NCI-H748 (cell line): ENCODE measurements around the gene CMPK1.
"Not testable (repeated sequence)": the region's sequence is repeated elsewhere in the genome, so short reads cannot be mapped to it uniquely, and the experiment has no call there.

ENCODE experiments used
- DNase-seq: peaks from one replicate; lab custom pipeline; 2025; ENCODE audit not compliant: unreplicated experiment; lab: John Stamatoyannopoulos, UW

Gene CMPK1

DNA sequence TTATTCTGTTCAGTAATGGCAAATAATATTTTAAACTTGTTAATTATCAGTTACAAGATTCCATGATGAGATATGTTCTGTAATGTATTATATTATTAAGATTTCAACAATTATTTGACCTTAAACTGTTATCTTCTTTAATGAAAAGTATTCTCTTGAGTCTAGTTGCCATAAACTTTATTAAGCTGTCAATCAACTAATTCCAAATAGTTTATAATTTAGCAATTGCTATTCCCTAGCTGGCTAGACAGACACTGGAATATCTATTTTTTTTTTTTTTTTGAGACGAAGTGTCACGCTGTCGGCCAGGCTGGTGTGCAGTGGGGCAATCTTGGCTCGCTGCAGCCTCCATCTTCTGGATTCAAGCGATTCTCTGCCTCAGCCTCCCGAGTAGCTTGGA lies 3.8 kb downstream of the CMPK1 start:
- DNase-seq: no peak

DNA sequence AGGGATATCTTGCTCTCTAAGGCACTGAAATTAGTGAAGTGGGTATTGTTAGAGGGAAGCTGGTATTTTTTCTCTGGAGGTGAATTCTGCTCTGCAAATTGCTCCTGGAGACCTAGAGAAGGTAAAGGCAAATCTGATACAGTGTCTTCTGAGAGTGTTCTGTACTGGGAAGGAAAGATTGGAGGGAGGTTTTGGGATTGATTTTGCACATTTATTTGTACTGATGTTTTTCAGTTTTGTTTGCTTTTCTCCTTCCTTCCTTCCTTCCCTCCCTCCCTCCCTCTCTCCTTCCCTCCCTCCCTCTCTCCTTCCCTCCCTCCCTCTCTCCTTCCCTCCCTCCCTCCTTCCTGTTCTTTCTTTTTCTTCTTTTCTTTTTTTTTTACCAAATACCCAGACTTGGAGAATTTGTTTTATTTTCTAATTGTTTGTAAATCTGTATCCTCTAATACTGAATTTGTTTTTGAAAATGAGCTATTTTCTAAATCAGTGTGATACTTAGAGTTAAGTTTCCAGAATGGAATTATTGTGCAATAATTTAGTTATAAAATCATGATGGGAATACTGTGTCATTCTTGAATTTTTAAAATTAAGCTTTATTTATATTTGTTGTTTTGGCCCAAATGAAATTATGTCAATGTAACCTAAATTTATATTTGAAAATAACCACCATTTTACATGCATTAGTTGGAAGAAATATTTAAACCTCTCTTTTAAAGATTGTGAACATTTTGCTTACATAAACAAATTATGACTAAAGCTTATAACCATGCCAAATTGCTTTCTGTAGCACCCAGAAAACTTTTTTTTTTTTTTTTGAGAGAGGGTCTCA lies 4.9 kb downstream of the CMPK1 start:
- DNase-seq: no peak

DNA sequence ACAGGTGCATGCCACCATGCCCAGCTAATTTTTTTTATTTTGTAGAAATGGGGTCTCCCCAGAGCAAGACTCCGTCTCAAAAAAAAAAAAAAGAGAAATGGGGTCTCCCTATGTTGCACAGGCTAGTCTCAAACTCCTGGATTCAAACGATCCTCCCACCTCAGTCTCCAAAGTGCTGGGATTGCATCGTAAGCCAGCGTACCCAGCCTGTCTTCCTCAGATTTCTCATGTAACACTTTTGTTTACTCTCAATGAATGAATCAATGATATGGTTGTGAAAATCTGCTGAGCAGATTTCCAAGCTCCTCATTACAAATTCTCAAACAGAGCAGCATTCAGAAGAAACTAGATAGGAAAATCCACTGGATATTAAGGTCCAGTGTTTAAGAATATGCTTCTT lies 6.6 kb downstream of the CMPK1 start:
- no peak for DNase-seq

DNA sequence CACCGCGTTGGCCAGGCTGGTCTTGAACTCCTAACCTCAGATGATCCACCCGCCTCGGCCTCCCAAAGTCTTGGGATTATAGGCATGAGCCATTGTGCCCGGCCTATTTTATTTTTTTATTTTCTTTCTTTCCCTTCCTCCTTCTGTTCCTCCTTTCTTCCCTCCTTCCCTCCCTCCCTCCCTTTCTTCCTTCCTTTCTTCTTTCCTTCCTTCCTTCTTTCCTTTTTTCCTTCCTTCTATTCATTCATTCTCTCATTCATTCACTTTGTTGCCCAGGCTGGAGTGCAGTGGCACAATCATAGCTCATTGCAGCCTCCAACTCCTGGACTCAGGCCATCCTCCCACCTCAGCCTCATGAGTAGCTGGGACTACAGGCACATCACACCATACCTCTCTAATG lies 13.4 kb downstream of the CMPK1 start:
- not testable (repeated sequence) for DNase-seq

DNA sequence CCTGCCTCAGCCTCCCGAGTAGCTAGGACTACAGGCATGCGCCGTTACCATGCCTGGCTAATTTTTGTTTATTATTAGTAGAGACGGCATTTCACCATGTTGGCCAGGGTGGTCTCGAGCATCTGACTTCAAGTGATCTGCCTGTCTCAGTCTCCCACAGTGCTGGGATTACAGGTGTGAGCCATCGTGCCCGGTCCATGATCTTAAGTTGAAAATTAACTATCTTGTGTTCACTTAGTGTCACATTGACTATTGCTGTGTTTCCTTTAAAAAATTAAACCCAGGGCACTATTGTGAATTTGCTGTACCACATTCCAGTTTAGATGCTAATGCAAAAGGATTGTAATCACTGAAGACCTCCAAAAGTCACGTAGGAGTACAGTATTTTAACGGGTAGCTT lies 14.1 kb downstream of the CMPK1 start:
- DNase-seq: no peak

DNA sequence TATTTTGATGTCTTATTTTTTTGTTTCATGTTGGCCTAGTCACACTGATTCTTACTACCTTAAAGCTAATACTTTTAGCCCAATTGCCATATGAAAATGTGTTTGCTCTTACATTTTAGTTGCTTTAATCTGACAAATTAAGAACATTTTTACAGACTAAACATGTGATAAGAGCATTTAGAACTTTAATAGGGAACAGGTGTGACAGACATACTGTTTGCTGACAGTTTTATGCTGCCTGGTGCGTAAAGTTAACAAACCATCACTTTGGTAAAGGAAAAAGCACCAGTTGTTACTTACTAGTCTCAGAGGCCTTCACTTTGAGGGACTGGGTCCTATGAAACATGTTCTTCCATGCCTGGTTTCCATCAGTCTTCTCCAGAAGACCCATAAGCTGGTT lies 14.7 kb downstream of the CMPK1 start:
- no peak for DNase-seq

DNA sequence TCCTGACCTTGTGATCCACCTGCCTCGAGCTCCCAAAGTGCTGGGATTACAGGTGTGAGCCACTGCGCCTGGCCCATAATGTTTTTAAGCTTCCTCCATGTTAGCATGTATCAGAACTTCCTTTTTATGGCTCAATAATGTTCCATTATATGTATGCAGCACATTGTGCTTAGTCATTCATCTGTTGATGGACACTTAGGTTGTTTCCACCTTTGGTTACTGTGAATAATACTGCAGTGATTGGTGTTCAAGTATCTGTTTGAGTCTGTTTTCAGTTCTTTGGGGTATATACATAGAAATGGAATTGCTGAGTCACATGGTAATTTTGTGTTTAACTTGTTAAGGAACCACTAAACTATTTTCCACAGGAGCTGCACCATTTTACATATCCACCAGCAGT lies 17.7 kb downstream of the CMPK1 start:
- no peak for DNase-seq

DNA sequence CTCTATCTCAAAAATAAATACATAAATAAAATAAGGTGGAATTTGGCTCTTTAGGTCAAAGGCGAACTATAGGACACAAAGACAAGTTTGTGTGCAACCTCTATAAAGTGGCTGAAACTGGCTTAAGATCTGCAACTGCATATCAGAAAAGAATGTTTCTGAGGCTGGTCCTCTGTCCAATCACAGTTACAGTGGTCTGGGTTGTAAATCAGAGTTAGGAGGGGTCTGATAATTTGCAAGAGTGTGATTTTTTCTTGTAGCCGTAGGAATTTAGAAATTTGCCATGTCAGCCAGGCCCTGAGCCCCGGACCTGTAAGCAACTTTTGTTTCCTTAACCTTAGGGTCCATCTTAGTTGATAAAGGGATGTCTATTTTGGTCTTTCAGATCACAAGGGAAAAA lies 27.8 kb downstream of the CMPK1 start:
- no peak for DNase-seq

DNA sequence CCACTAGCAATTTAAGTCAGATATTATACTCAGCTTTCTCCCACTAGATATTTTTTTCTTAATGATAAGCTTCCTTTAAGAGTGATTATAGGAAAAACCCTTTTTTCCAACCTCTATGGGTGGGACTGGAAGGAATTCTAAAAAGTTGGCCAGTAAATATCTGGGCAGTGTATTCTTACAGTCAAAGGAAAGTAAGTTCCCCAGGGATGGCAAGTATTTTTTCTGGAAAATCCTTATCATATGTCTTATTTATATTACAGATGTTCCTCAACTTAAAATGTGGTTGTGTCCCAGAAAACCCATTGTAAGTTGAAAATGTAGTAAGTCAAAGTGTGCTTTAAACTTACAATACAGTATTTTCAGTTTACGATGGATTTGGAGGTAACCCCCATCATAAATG lies 29.2 kb downstream of the CMPK1 start:
- DNase-seq: no peak

DNA sequence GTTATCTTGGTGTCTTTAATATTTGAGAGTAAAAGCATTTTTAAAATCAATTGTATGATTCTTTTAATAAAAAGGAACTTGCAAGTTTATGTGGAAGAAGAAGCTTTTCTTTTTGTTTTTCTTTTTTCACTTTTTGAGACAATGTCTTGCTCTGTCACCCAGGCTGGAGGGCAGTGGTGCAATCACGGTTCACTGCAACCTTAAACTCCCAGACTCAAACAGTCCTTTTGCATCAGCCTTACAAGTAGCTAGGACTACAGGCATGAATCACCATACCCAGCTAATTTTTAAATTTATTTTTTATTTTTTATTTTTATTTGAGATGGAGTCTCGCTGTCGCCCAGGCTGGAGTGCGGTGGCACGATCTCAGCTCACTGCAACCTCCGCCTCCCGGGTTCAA lies 34.1 kb downstream of the CMPK1 start:
- no peak for DNase-seq

DNA sequence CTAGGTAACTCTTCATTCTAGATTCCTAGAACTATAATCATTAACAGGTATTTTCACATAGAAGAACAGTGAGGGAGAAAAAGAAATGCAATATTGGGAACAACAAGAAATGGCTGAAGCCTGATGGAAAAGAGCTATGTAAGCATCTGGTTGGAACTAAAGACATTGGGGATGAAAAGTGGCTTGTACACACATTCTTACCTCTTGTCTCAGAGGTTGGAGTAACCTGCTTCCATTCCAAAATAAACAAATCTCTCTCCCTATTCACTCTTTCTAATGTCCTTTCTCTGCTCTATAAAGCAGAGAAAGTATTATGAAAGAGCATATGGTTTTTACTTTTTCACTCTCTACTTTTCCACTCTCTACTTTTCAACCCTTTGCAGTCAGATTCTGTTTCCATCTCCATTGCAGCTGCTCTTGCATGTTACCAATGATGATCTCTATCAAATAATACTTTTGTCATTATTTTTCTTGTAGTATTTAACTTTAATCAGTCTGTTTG lies 37.5 kb downstream of the CMPK1 start:
- DNase-seq: no peak

DNA sequence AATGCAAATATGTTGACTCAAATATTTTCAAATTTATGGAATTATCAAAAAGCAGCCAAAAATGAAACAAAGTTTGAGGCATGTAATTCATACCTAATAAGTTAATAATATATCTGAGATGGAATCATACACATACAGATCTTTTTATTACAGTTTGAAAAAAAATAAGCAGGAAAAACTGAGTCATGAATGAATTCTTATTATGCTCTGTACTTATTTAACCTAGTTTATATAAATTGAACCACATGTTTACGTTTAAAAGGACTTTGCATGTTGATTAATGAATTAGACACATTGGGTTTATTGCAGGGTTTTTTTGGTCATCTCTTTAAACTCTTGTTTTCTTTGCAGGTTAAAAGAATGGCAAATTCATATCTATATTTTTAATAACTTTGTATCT lies 40.9 kb downstream of the CMPK1 start:
- no peak for DNase-seq

DNA sequence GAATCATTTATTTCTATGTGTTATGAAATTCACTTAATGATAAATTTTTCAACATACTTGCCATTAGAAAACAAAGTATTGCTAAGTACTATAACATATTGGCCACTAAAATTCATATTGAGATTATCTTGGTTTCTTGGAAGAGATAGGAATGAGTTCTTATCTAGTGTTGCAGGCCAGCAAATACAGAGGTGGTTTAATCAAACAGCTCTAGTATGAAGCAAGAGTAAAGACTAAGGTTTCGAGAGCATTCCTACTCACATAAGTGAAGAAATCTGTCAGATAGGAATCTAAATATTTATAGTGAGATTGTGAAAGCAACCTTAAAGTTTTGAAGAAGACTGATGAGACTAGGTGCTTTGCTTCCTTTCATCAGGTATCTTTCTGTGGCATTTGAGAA lies 44.6 kb downstream of the CMPK1 start:
- DNase-seq: no peak

DNA sequence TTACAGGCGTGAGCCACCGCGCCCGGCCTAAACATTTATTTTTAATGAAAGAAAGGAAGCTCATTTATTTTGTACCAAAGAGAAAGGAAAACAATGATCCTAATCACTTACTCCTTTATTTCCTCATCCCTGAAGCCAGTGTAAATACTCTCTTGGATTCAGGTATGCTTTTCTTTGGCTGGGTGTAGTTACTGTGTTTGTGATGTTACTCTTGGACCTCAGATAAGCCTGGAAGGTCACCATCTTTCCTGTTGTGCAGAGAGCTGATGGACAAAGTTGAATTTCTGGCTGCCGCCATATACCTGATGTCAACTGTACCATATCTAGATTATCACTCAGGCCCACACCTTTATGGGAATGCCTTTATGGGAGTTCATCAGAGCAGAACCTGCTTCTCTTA lies 47.1 kb downstream of the CMPK1 start:
- no peak for DNase-seq

DNA sequence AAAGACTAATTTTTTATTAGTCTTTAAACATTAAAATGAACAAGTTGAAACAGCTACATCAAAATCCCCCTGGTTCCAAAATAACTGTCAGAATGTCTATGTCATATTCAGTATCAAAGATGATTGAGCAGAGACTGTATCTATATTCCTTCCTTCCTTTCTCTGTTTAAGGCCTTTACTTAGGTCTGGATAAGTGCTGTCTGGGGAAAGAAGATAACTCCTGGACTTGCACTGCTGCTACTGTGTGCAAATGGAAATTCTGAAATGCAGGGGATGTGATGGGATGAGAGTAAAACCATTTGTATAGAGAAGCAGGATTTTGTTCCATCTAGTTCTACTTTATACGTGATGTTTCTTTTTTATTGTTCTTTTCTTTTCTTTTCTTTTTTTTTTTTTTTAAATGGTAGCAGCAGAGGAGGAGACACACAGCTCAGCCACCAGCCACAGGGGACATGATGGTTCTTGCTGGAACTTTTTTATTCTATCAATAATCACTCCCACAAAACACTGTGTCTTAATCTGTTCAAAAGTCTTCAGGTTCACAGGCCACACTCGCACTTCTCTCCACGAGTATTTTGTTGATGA lies 48.9 kb downstream of the CMPK1 start:
- DNase-seq: no peak

DNA sequence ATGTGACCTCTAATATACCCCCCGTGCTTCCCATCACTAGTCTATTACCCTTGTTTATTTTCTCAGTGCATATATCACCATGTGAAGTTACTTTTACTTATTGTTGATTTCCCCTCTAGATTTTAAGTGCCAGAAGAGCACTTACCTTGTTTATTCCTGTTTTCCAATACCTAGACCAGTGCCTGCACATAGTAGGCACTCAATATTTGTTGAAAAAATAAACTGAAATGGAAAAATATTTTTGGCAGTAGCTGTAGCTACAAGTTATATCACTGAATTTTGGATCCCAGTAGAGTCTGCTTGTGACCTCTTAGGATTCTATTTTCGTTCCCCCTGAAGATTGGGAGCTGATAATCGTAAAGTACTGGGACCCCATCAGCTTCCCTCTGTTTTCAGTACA lies 50.5 kb downstream of the CMPK1 start:
- no peak for DNase-seq

DNA sequence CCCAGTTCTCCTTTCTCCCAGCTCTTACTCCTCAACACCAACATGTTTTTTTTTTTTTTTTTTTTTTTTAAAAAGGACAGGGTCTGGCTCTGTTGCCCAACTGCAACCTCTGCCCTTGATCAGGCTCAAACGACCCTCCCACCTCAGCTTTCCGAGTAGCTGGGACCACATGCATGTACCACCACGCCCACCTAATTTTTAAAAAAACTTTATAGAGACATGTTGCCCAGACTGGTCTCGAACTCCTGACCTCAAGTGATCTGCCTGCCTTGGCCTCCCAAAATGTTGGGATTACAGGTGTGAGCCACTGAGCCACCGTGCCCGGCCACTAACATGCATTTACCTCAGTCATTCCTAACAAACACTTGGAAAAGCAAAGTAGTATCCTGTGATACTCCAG lies 51.4 kb downstream of the CMPK1 start:
- DNase-seq: no peak

DNA sequence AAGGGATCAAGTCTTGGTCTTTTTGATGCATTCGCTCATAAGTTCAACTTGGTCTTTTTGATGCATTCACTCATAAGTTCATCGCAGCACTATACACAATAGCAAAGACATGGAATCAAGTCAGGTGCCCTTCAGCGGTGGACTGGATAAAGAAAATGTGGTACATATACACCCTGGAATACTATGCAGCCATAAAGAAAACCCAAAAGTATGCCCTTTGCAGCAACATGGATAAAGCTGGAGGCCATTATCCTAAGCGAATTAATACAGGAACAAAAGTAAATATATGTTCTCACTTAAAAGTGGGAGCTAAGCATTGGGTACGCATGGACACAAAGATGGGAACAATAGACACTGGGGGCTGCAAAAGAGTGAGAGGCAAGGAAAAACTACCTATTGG lies 52.7 kb downstream of the CMPK1 start:
- no peak for DNase-seq

DNA sequence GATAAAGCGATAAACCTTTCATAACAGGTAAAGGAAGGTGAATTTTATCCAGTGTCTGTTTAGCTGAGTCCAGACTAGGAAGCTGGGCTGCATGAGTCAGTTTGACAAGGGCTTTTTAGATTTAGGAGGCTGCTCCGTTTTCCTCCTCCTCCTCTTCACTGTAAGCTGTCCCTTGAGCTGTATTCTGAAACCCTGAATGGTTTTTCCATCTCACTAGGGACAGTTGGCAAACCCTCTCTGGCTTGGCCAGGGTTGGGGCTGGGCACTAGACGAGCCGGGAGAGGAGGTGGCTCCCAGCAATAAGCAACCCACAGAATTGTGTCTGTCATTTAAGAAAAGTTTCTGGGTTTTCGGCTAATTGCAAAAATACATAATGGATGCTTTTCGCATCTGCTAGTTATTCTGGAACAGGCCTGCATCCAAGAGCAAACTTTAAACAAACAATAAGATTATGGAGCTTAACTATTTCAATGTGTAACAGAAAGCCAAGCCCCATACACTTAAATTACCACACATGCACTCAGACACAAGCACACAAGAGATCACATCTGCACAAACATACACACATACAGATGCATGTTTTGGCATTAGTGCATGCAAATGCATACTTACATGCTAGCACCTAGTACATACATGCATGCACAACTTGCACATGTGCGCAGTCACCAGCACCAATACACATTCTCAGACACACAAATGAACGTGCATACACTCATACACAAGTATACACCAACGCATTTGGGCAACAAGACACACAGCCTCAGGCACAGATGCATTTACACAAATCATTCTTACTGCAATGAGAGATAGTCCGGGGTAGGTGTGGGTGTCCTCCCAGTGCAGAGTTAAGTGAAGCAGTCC lies 54.7 kb downstream of the CMPK1 start:
- no peak for DNase-seq

DNA sequence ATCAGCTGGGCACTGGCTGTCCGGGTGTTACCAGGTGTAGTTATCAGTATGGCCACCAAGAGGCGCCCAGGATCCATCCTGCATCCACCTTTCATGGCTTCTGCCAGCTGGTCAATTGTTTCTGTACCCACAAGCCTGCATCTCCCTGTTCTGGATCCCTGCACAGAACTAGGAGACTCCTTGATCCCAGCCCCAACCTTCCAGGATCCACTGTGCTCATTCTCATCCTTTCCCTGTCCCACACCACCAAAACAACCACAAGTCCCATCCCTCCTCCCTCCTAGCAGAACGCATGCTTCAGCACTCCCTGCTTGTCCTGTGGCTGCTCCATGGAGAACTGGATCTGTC lies 55.3 kb downstream of the CMPK1 start:
- DNase-seq: peak; percentile 64

DNA sequence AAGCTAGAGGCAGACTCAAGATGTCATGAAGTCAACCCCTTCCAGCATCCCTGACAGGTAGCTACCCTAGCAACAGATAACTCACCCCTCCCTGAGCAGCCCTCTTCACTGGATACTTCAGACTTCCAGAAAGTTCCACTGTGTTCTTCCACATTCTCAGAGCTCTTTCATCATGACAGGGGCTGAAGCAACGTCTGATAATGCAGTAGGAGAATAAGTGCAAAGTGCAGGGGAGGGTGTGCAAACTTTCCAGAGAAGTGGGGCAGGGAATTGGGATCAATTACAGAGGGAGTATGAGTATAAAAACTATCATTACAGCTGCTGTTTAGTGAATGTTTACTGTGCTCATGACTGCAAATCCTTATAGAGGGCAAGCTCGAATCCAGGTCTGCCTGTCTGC lies 56.1 kb downstream of the CMPK1 start:
- no peak for DNase-seq

DNA sequence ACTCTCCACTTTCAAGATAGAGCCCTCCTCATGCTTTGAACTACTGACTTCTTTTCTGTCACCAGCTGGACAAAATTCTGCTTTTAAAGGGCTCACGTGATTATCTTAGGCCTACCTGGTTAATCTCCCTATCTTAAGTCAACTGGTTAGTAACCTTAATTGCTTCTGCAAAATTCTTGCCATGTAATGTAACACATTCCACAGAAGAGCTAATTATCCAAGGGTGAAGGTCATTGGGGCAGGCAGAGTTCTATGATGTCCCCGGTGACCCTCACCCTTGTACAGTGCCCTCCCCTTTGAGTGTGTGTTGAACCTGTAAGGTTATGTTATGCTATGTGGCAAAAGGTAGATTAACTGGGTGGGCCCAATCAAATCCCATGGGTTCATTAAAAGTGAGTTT lies 57.3 kb downstream of the CMPK1 start:
- DNase-seq: no peak
